Neural progenitor cell (in vitro differentiated cells): Measurements from ENCODE around the gene KCNJ15.

Experiments used
- EZH2 ChIP-seq: fragments of 200-600 bp; sonication (generic); IDR thresholded peaks from 2 replicates; pipeline ENCODE4 v1.6.1; 2017; ENCODE audit warnings: antibody characterized with exemption, mild to moderate bottlenecking, moderate library complexity
- TF ChIP-seq, protein P1 (sequence below): fragments of 200-600 bp; sonication (generic); IDR thresholded peaks from 2 replicates; pipeline ENCODE4 v1.5.1; 2017; ENCODE audit warnings: antibody characterized with exemption, mild to moderate bottlenecking

DNA sequence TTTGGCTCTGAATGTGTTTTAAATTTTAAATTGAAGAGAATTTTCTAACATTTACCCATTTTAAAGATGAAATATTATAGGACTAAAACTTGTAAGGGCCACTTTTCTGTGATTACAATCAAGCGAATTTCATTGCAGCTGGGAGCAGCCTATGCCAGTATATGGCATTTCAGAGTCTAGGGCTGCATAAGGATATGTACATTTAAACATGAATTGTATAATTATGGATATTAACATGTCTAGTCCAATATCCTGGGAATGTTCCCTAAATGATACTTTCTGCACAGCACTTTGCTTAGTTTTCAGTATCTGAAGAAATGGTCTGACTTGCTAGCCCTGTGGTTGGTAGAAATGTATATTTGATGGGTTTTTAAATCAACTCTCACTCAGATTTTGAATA is 8.4 kb downstream of the KCNJ15 start:
- TF ChIP-seq, protein P1, sequence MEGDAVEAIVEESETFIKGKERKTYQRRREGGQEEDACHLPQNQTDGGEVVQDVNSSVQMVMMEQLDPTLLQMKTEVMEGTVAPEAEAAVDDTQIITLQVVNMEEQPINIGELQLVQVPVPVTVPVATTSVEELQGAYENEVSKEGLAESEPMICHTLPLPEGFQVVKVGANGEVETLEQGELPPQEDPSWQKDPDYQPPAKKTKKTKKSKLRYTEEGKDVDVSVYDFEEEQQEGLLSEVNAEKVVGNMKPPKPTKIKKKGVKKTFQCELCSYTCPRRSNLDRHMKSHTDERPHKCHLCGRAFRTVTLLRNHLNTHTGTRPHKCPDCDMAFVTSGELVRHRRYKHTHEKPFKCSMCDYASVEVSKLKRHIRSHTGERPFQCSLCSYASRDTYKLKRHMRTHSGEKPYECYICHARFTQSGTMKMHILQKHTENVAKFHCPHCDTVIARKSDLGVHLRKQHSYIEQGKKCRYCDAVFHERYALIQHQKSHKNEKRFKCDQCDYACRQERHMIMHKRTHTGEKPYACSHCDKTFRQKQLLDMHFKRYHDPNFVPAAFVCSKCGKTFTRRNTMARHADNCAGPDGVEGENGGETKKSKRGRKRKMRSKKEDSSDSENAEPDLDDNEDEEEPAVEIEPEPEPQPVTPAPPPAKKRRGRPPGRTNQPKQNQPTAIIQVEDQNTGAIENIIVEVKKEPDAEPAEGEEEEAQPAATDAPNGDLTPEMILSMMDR, result no peak
- no peak for TF ChIP-seq EZH2
